DND-41 (cell line): ENCODE data around the gene FGFBP1.

Experiments
- ATAC-seq: fragments of 200-7000 bp; cut with Tn5 transposase; 3 replicates; pipeline ENCODE4 v1.9.1; 2021; ENCODE audit warnings: low read depth; ENCODE audit not compliant: insufficient read depth
- DNase-seq: peaks from one replicate; pipeline ENCODE4 v3.0.0-alpha.2; 2020
- H2AFZ ChIP-seq: 2 replicates; pipeline ENCODE4 v1.6.0; 2012; ENCODE audit warnings: low read depth, low read length
- H3K27ac ChIP-seq: 2 replicates; pipeline ENCODE4 v1.5.1; 2012; ENCODE audit warnings: low read length, inconsistent platforms
- H3K27me3 ChIP-seq: fragments of 200-600 bp; sonication (generic); 2 replicates; pipeline ENCODE4 v1.6.0; 2012; ENCODE audit warnings: low read length, mild to moderate bottlenecking, inconsistent platforms; ENCODE audit not compliant: insufficient read depth, poor library complexity
- H3K36me3 ChIP-seq: 2 replicates; pipeline ENCODE4 v1.5.1; 2012; ENCODE audit warnings: low read length, inconsistent platforms; ENCODE audit not compliant: insufficient read depth
- H3K4me1 ChIP-seq: 2 replicates; pipeline ENCODE4 v1.5.1; 2012; ENCODE audit warnings: mild to moderate bottlenecking, low read length; ENCODE audit not compliant: insufficient read depth
- H3K4me2 ChIP-seq: 2 replicates; pipeline ENCODE4 v1.6.0; 2012; ENCODE audit warnings: mild to moderate bottlenecking, moderate library complexity, low read length, inconsistent platforms; ENCODE audit not compliant: insufficient read depth
- H3K4me3 ChIP-seq, 2 experiments: fragments of 200-600 bp in 1 of 2; shearing (Covaris generic) in 1 of 2; 2 replicates each; pipeline ENCODE4 v1.5.1; 2012 to 2016; ENCODE audit warnings: inconsistent platforms in 2 of 2, low read length in 2 of 2, mild to moderate bottlenecking in 2 of 2, low read depth in 1 of 2, moderate library complexity in 1 of 2
- H3K79me2 ChIP-seq: 2 replicates; pipeline ENCODE4 v1.6.0; 2012; ENCODE audit warnings: low read length, inconsistent platforms; ENCODE audit not compliant: insufficient read depth
- H3K9ac ChIP-seq: 2 replicates; pipeline ENCODE4 v1.6.0; 2012; ENCODE audit warnings: low read depth, mild to moderate bottlenecking, inconsistent platforms, low read length, moderate library complexity
- H3K9me3 ChIP-seq: 2 replicates; pipeline ENCODE4 v1.5.1; 2012; ENCODE audit warnings: low read length, moderate library complexity, mild to moderate bottlenecking, inconsistent platforms; ENCODE audit not compliant: insufficient read depth, severe bottlenecking
- H4K20me1 ChIP-seq: 2 replicates; pipeline ENCODE4 v1.6.0; 2012; ENCODE audit warnings: low read length; ENCODE audit not compliant: insufficient read depth
- EZH2 ChIP-seq: IDR thresholded peaks from 3 replicates; pipeline ENCODE4 v1.6.1; 2012; ENCODE audit warnings: borderline replicate concordance, low read depth, mild to moderate bottlenecking, moderate library complexity, low read length, inconsistent platforms; ENCODE audit not compliant: severe bottlenecking
- TF ChIP-seq, protein P1 (sequence below): IDR thresholded peaks from 2 replicates; pipeline ENCODE4 v1.5.1; 2012; ENCODE audit warnings: borderline replicate concordance, low read length, moderate library complexity, mild to moderate bottlenecking; ENCODE audit not compliant: poor library complexity, severe bottlenecking; ENCODE audit errors: extremely low read depth

FGFBP1 gene

DNA sequence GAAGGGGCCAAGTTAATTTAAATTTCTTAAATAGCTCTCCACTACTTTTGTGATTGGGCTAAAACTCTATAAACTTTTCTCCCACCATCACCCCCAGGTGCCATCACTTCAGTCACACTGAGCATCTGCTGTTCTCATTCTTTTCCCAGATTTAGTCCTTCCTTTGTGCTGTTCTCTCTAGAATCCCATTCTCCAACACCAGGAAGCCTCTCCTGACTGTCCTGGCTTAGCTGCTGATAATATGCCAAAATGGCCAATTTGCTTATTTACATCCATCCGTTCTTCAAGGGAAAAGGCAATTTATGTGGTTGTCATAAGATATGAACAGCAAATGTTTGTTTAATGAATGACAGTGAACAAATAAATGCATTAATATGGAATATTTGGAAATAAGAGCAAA, 44.1 kb downstream of the FGFBP1 start:
- no peak overlapping the region for H3K4me3 ChIP-seq
- H4K20me1 ChIP-seq, result no peaks in the 10 kb centered on the region
- no peak for ATAC-seq
- no peak overlapping the region for H3K9ac ChIP-seq
- H3K4me1 ChIP-seq, result no peaks in the 10 kb centered on the region
- no peaks in the 10 kb centered on the region for H3K36me3 ChIP-seq
- H3K79me2 ChIP-seq, result no peaks in the 10 kb centered on the region
- no peak overlapping the region for H3K27ac ChIP-seq
- DNase-seq, result no peak
- H3K9me3 ChIP-seq, result no peaks in the 10 kb centered on the region
- peaks cover 6% of the 10 kb centered on the region for H3K27me3 ChIP-seq
- TF ChIP-seq, protein P1, sequence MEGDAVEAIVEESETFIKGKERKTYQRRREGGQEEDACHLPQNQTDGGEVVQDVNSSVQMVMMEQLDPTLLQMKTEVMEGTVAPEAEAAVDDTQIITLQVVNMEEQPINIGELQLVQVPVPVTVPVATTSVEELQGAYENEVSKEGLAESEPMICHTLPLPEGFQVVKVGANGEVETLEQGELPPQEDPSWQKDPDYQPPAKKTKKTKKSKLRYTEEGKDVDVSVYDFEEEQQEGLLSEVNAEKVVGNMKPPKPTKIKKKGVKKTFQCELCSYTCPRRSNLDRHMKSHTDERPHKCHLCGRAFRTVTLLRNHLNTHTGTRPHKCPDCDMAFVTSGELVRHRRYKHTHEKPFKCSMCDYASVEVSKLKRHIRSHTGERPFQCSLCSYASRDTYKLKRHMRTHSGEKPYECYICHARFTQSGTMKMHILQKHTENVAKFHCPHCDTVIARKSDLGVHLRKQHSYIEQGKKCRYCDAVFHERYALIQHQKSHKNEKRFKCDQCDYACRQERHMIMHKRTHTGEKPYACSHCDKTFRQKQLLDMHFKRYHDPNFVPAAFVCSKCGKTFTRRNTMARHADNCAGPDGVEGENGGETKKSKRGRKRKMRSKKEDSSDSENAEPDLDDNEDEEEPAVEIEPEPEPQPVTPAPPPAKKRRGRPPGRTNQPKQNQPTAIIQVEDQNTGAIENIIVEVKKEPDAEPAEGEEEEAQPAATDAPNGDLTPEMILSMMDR, result no peak
- TF ChIP-seq EZH2, result no peak
- H3K4me2 ChIP-seq, result no peak overlapping the region
- H2AFZ ChIP-seq, result no peak overlapping the region

DNA sequence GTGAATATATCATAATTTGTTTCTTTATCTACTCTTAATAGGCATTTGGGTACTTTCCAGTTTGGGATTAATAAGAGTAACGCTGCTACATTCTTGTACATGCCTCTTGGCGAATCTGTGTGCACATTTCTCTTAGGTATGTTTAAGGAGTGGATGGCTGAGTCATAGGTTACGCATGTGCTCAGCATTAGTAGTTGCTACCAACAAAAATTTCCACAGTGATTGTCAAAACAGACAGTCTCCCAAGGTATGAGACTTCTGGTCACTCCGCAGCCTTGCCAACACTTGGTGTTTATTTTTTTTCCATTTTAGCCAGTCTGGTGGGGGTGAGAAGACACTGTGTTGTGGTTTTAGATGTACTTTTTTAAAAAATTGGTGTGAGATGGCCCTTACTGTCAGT, 44.6 kb downstream of the FGFBP1 start:
- no peak for TF ChIP-seq EZH2
- TF ChIP-seq, protein P1, result no peak
- no peak overlapping the region for H3K4me2 ChIP-seq
- no peak for DNase-seq
- H3K9ac ChIP-seq, result no peak overlapping the region
- H3K36me3 ChIP-seq, result no peaks in the 10 kb centered on the region
- no peaks in the 10 kb centered on the region for H3K4me1 ChIP-seq
- no peaks in the 10 kb centered on the region for H3K79me2 ChIP-seq
- H3K27ac ChIP-seq, result no peak overlapping the region
- H3K4me3 ChIP-seq, result no peak overlapping the region
- no peaks in the 10 kb centered on the region for H3K9me3 ChIP-seq
- no peaks in the 10 kb centered on the region for H4K20me1 ChIP-seq
- H3K27me3 ChIP-seq, result peaks cover 6% of the 10 kb centered on the region
- no peak for ATAC-seq
- no peak overlapping the region for H2AFZ ChIP-seq

DNA sequence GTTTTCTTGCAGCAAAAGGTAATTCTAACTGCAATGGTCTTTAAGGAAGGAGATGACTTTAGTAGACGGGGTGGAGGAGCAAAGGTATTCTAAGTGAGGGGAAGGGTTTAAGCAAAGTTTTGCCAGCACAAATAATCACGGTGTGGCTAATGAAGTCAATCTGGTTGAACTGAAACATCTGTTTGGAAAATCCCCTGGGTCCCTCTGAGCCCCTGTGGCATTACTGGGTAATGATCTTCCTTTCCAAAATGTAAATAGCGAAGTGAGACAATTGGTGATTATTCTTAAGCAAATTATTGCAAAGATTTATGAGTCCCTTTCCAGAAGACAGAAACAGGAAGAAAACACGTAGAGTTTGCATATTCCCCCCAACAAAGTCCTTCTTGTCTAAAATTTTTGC, 47.2 kb downstream of the FGFBP1 start:
- H3K36me3 ChIP-seq, result no peaks in the 10 kb centered on the region
- TF ChIP-seq, protein P1, result no peak
- no peak for TF ChIP-seq EZH2
- H3K4me3 ChIP-seq, result no peak overlapping the region
- H3K4me2 ChIP-seq, result no peak overlapping the region
- H3K9me3 ChIP-seq, result no peaks in the 10 kb centered on the region
- H3K27ac ChIP-seq, result no peak overlapping the region
- no peak overlapping the region for H2AFZ ChIP-seq
- ATAC-seq, result no peak
- no peaks in the 10 kb centered on the region for H3K79me2 ChIP-seq
- H4K20me1 ChIP-seq, result no peaks in the 10 kb centered on the region
- no peak overlapping the region for H3K9ac ChIP-seq
- H3K27me3 ChIP-seq, result peaks cover 5% of the 10 kb centered on the region
- H3K4me1 ChIP-seq, result no peaks in the 10 kb centered on the region
- no peak for DNase-seq

DNA sequence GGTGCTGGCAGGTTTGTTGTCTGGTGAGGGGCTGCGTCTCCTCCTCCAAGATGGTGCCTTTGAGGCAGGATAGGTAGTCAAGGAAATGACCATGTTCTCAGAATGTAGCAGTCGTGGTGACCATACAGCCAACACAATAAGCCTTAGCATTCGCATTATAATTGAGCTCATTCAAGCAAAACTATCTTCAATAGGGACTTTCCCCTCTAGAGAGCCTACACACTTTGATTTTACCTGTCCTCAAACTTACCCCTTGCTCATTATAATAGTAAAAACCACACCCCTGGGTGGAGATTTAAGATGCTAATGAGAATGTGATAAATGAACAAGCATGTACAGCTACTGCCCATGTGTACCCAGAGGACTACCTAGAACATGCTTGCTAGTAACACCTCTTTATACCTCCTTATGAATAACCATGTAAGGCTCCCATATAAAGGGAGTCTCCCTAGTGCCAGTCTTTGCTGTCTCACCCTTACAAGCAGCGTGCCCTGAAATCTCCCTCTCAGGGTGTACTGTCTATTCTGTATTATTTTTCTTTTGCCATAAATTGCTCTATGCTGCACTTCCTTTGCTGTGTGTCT, 48.2 kb downstream of the FGFBP1 start:
- no peak overlapping the region for H3K4me3 ChIP-seq
- H3K4me1 ChIP-seq, result no peaks in the 10 kb centered on the region
- ATAC-seq (no peak), DNase-seq (no peak)
- no peak overlapping the region for H3K27ac ChIP-seq
- H3K9ac ChIP-seq, result no peak overlapping the region
- H3K27me3 ChIP-seq, result no peaks in the 10 kb centered on the region
- H3K36me3 ChIP-seq, result no peaks in the 10 kb centered on the region
- no peak overlapping the region for H3K4me2 ChIP-seq
- TF ChIP-seq EZH2, result no peak
- TF ChIP-seq, protein P1, result no peak
- no peak overlapping the region for H2AFZ ChIP-seq
- H3K79me2 ChIP-seq, result no peaks in the 10 kb centered on the region
- no peaks in the 10 kb centered on the region for H3K9me3 ChIP-seq
- H4K20me1 ChIP-seq, result no peaks in the 10 kb centered on the region
